Tibial nerve (tissue), 4 donors: ENCODE results near the gene PTPRO. TPM values are rescaled to one million over a fixed set of nuclear protein-coding genes. Genes with fewer than 3 reads are reported as not detected.

Experiments
- DNase-seq, 2 donors: peaks; one replicate each; pipeline ENCODE4 v3.0.0-alpha.2; 2019; ENCODE audit warnings: low spot score in 2 of 2
- H3K27ac ChIP-seq, 4 donors: fragments of 200-600 bp; sonication (generic) in 3 of 4; one replicate each; pipeline ENCODE4 v1.5.1; 2017 to 2019; ENCODE audit warnings: mild to moderate bottlenecking in 1 of 4
- H3K27me3 ChIP-seq, 2 donors: fragments of 200-600 bp; sonication (generic) in 1 of 2; one replicate each; pipeline versions ENCODE4 v1.5.1 to v1.6.0; 2017 to 2019
- H3K36me3 ChIP-seq, 3 donors: fragments of 200-600 bp; sonication (generic); one replicate each; pipeline ENCODE4 v1.5.1; 2018 to 2019
- H3K4me1 ChIP-seq, 4 donors: fragments of 200-600 bp; sonication (generic) in 3 of 4; one replicate each; pipeline ENCODE4 v1.5.1; 2017 to 2019
- H3K4me3 ChIP-seq, 4 donors: fragments of 200-600 bp; sonication (generic) in 3 of 4; one replicate each; pipeline ENCODE4 v1.5.1; 2017 to 2019; ENCODE audit warnings: mild to moderate bottlenecking in 1 of 4, moderate library complexity in 1 of 4
- H3K9me3 ChIP-seq, 4 donors: fragments of 200-600 bp; sonication (generic) in 3 of 4; one replicate each; pipeline ENCODE4 v1.5.1; 2017 to 2019
- CTCF ChIP-seq, 5 experiments: fragments of 200-600 bp in 3 of 5; fragments of 450-650 bp in 2 of 5; sonication (generic) in 3 of 5; IDR thresholded peaks; one replicate each; pipeline ENCODE4 v1.5.1; 2016 to 2019; ENCODE audit warnings: antibody characterized with exemption in 5 of 5, mild to moderate bottlenecking in 3 of 5, moderate library complexity in 2 of 5
- EP300 ChIP-seq, 2 donors: sonication (generic); formaldehyde crosslinking; IDR thresholded peaks; one replicate each; pipeline ENCODE4 v1.6.1; 2017; ENCODE audit warnings: antibody characterized with exemption in 2 of 2, mild to moderate bottlenecking in 1 of 2
- POLR2A ChIP-seq, 2 donors: fragments of 450-650 bp; IDR thresholded peaks; one replicate each; pipeline ENCODE4 v1.6.1; 2017; ENCODE audit warnings: antibody characterized with exemption in 2 of 2, mild to moderate bottlenecking in 2 of 2, moderate library complexity in 2 of 2
- WGBS, 2 donors: methylation state at CpG; one replicate each; pipeline ENCODE4 v1.1.5; 2018; 5-methylcytosine and 5-hydroxymethylcytosine counted together
- total RNA-seq, 4 donors: library from RNA; depleted of rRNA; stranded (reverse); fragments of >200 nt; gene quantifications; one replicate each; pipeline ENCODE4 v1.1.0, GENCODE V29; 2016

Gene PTPRO
- total RNA-seq, 4 donors from 2014 or later = 1.3 to 5.1 (median 2.0) TPM

DNA sequence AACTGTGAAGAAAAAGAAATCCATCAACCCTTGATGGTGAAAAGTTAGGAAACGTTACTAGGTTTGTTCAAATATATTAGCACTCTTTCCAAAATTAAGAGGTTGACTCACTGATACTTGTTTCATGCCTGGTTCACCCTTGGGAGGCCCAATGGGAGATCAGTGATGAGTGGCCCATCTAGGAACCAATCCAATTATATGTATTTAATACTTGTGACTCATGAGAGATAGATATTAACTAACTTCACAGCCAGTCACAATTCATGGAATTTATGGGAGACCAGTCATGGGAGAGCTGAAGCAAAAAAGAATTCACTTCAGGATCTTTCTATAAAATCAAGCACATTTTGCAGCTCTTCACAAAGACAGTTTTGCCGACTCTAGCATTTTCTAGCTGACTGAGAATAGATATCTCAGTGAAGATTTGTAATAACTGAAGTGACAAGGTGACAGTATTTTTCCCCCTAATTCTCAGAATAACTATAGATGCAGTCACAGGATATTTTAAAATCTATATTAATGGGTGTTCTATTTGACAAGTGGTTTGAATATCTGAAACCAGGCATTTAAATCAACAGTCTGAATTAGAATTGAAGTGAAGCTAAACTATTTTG, 236.7 kb downstream of the PTPRO start:
- no peak overlapping the region for H3K4me3 ChIP-seq
- no peak for TF ChIP-seq CTCF (IDR thresholded peaks at IDR 0.05)
- TF ChIP-seq POLR2A (IDR thresholded peaks at IDR 0.05) = no peak
- no peak for DNase-seq
- WGBS, 2 donors = 77 to 80% methylated on average over 2 of the region's 2 CpGs
- no peaks in the 10 kb centered on the region for H3K36me3 ChIP-seq
- no peaks in the 10 kb centered on the region for H3K9me3 ChIP-seq
- peaks cover 0 to 8% (median 0%) of the 10 kb centered on the region in 4 donors for H3K4me1 ChIP-seq
- H3K27ac ChIP-seq = no peak overlapping the region
- H3K27me3 ChIP-seq = no peaks in the 10 kb centered on the region

DNA sequence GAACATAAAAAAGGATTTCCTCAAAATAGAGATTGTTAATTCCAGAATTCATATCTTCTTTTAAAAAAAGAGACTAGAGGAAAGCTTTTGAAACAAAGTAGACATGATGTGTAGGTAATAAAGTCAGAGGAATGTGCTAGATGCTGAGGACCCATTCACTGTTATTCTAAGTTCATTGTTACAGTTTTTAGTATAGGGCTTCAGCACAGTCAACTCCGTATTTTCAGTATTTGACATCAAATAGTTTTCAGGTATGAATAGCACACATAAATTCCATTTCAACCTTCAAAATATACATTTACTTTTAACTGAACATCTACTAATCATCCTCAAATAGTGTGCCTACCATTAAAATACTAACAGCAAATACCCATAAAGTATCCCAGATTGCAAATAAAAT, 239.1 kb downstream of the PTPRO start:
- H3K4me1 ChIP-seq = peaks cover 0 to 7% (median 0%) of the 10 kb centered on the region in 4 donors

GRCh38 chr12:15562263-15562662, 240.0 kb downstream of the PTPRO start:
- no peak for TF ChIP-seq CTCF (IDR thresholded peaks at IDR 0.05)
- no peak for TF ChIP-seq POLR2A (IDR thresholded peaks at IDR 0.05)
- TF ChIP-seq EP300 (IDR thresholded peaks at IDR 0.05) = no peak
- Histone ChIP-seq H3K4me1 (peaks cover 0 to 5% (median 0%) of the 10 kb centered on the region in 4 donors), H3K36me3 (no peaks in the 10 kb centered on the region), H3K4me3 (no peak overlapping the region), H3K27me3 (no peaks in the 10 kb centered on the region), H3K9me3 (no peaks in the 10 kb centered on the region), H3K27ac (peak overlapping the region in 1 of 4 donors; percentile 26)
- WGBS, 2 donors = 53 to 59% methylated on average over 3 of the region's 3 CpGs
- DNase-seq = no peak

More for the DNA sequence above, 239.1 kb downstream of the PTPRO start:
- Histone ChIP-seq H3K4me3 (no peak overlapping the region), H3K27ac (no peak overlapping the region), H3K27me3 (no peaks in the 10 kb centered on the region), H3K9me3 (no peaks in the 10 kb centered on the region), H3K36me3 (no peaks in the 10 kb centered on the region)
- TF ChIP-seq POLR2A (IDR thresholded peaks at IDR 0.05) = no peak
- TF ChIP-seq EP300 (IDR thresholded peaks at IDR 0.05) = no peak
- TF ChIP-seq CTCF (IDR thresholded peaks at IDR 0.05) = no peak
- DNase-seq = no peak
- WGBS, 2 donors = 88 to 89% methylated on average over 1 of the region's 1 CpG

- H3K4me3 ChIP-seq = no peak overlapping the region
- DNase-seq = peak in 1 of 2 donors; percentile 12
- TF ChIP-seq POLR2A (IDR thresholded peaks at IDR 0.05) (no peak), CTCF (IDR thresholded peaks at IDR 0.05) (no peak), EP300 (IDR thresholded peaks at IDR 0.05) (peak in 1 of 2 donors; percentile 41)
- peaks cover 0 to 5% (median 0%) of the 10 kb centered on the region in 4 donors for H3K4me1 ChIP-seq
- WGBS, 2 donors = 44 to 48% methylated on average over 5 of the region's 5 CpGs
- no peaks in the 10 kb centered on the region for H3K9me3 ChIP-seq
- H3K36me3 ChIP-seq = no peaks in the 10 kb centered on the region
- no peaks in the 10 kb centered on the region for H3K27me3 ChIP-seq
- peak overlapping the region in 2 of 4 donors; percentile 4 to 26 for H3K27ac ChIP-seq
These were observed 241.4 kb downstream of the PTPRO start for GRCh38 chr12:15563663-15564062.

DNA sequence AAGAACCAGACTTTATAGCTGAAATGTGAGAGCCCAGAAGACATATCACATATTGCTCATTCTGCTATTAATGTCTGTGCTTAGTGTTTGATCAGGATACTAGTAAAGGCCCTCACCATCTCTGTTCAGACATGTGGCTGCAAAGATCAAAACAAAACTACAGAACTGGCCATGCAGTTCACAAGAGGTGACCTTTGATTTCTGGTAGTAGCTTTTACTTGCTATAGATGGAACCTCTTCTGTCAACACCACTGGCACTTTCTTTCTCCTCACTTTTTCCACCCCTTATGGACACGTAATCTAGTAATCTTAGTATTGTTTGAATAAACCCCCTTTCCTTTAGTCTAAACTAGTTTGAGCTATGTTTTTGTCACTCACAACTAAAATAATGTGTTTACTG, 252.0 kb downstream of the PTPRO start:
- H3K4me1 ChIP-seq = peaks cover 0 to 7% (median 3%) of the 10 kb centered on the region in 4 donors
- H3K4me3 ChIP-seq = no peak overlapping the region
- H3K36me3 ChIP-seq = no peaks in the 10 kb centered on the region
- no peaks in the 10 kb centered on the region for H3K27me3 ChIP-seq
- TF ChIP-seq POLR2A (IDR thresholded peaks at IDR 0.05) (no peak), CTCF (IDR thresholded peaks at IDR 0.05) (no peak), EP300 (IDR thresholded peaks at IDR 0.05) (no peak)
- H3K9me3 ChIP-seq = no peaks in the 10 kb centered on the region
- 98 to 100% methylated on average over 1 of the region's 1 CpG for WGBS, 2 donors
- no peak overlapping the region for H3K27ac ChIP-seq
- DNase-seq = no peak
